GM18508 (cell line): ENCODE results near the gene GNAS-AS1.

Experiments used
- ATAC-seq: cut with Tn5 transposase; IDR thresholded peaks from one replicate; pipeline ENCODE4 v1.9.1; 2021; ENCODE audit warnings: moderate number of reproducible peaks; ENCODE audit not compliant: insufficient read depth, unreplicated experiment

Gene GNAS-AS1

GRCh38 chr20:58850693-58851174 lies at the start of gene GNAS-AS1:
GNAS-AS1 (minus strand) TSS chr20:58850902.
- ATAC-seq: no peak

- ATAC-seq: no peak
Observed at GRCh38 chr20:58900397-58900796, 49.7 kb upstream of the GNAS-AS1 start.

GRCh38 chr20:58899512-58899911 lies 48.8 kb upstream of the GNAS-AS1 start:
- ATAC-seq: no peak

GRCh38 chr20:58898629-58899408 lies 48.1 kb upstream of the GNAS-AS1 start:
- ATAC-seq: no peak

GRCh38 chr20:58897488-58897887 lies 46.8 kb upstream of the GNAS-AS1 start:
- no peak for ATAC-seq

- no peak for ATAC-seq
Observed at GRCh38 chr20:58896820-58897219, 46.1 kb upstream of the GNAS-AS1 start.

- no peak for ATAC-seq
Observed at GRCh38 chr20:58895448-58896180, 44.9 kb upstream of the GNAS-AS1 start.

GRCh38 chr20:58894652-58895447 lies 44.1 kb upstream of the GNAS-AS1 start:
- ATAC-seq: no peak

- ATAC-seq: no peak
Observed at GRCh38 chr20:58893355-58894120, 42.8 kb upstream of the GNAS-AS1 start.

- no peak for ATAC-seq
Observed at GRCh38 chr20:58892932-58893224, 42.2 kb upstream of the GNAS-AS1 start.

- no peak for ATAC-seq
Observed at GRCh38 chr20:58892141-58892931, 41.6 kb upstream of the GNAS-AS1 start.

- ATAC-seq: no peak
Observed at GRCh38 chr20:58891718-58892140, 41.0 kb upstream of the GNAS-AS1 start.

GRCh38 chr20:58891086-58891717 lies 40.5 kb upstream of the GNAS-AS1 start:
- no peak for ATAC-seq

GRCh38 chr20:58890518-58891085 lies 39.9 kb upstream of the GNAS-AS1 start:
- no peak for ATAC-seq

- ATAC-seq: no peak
Observed at GRCh38 chr20:58889798-58890517, 39.3 kb upstream of the GNAS-AS1 start.

- no peak for ATAC-seq
Observed at GRCh38 chr20:58889334-58889760, 38.6 kb upstream of the GNAS-AS1 start.

- no peak for ATAC-seq
Observed at GRCh38 chr20:58888521-58889333, 38.0 kb upstream of the GNAS-AS1 start.
